Measurements from ENCODE around the gene ZBTB40.

ZBTB40 gene

GRCh38 chr1:22470227-22470626 is 18.6 kb downstream of the ZBTB40 start:
- H2AFZ ChIP-seq (ENCODE audit: low read depth, low read length, severe bottlenecking) = no peak overlapping the region
- H3K4me2 ChIP-seq (ENCODE audit: low read depth, low read length, poor library complexity, severe bottlenecking) = no peak overlapping the region
- no peaks in the 10 kb centered on the region for H3K36me3 ChIP-seq (ENCODE audit: low read length)
- TF ChIP-seq CTCF (IDR thresholded peaks at IDR 0.05; ENCODE audit: insufficient read depth, low read length, poor library complexity, severe bottlenecking) (no peak), EZH2phosphoT487 (conservative IDR thresholded peaks at IDR 0.05; ENCODE audit: low read length) (no peak)
- no peak overlapping the region for H3K27ac ChIP-seq (ENCODE audit: low read depth, low read length)
- no peak overlapping the region for H3K4me3 ChIP-seq (ENCODE audit: insufficient read depth, low read length, poor library complexity, severe bottlenecking)
- no peaks in the 10 kb centered on the region for H3K27me3 ChIP-seq (ENCODE audit: low read length)
- H3K9ac ChIP-seq (ENCODE audit: low read length) = no peak overlapping the region
- H3K9me2 ChIP-seq (replicated peaks; ENCODE audit: insufficient read depth, low read length) = no peaks in the 10 kb centered on the region
- peaks cover 43% of the 10 kb centered on the region for H3K79me2 ChIP-seq (ENCODE audit: insufficient read depth, low read length)
- H3K9me3 ChIP-seq (ENCODE audit: insufficient read depth, low read length) = peaks cover 3% of the 10 kb centered on the region; the same call in 1 of the 2 replicates
- no peaks in the 10 kb centered on the region for H3F3A ChIP-seq (ENCODE audit: insufficient read depth)
- no peaks in the 10 kb centered on the region; the same call in 1 of the 2 replicates for H4K20me1 ChIP-seq (ENCODE audit: low read depth, low read length)

GRCh38 chr1:22471078-22471477 is 19.4 kb downstream of the ZBTB40 start:
- no peak overlapping the region for H3K27ac ChIP-seq (ENCODE audit: low read depth, low read length)
- no peaks in the 10 kb centered on the region for H3K27me3 ChIP-seq (ENCODE audit: low read length)
- H3K4me3 ChIP-seq (ENCODE audit: insufficient read depth, low read length, poor library complexity, severe bottlenecking) = no peak overlapping the region
- no peaks in the 10 kb centered on the region for H3F3A ChIP-seq (ENCODE audit: insufficient read depth)
- H3K9ac ChIP-seq (ENCODE audit: low read length) = no peak overlapping the region
- H2AFZ ChIP-seq (ENCODE audit: low read depth, low read length, severe bottlenecking) = no peak overlapping the region
- TF ChIP-seq EZH2phosphoT487 (conservative IDR thresholded peaks at IDR 0.05; ENCODE audit: low read length) = no peak
- no peak for TF ChIP-seq CTCF (IDR thresholded peaks at IDR 0.05; ENCODE audit: insufficient read depth, low read length, poor library complexity, severe bottlenecking)
- no peaks in the 10 kb centered on the region for H3K9me2 ChIP-seq (replicated peaks; ENCODE audit: insufficient read depth, low read length)
- H3K36me3 ChIP-seq (ENCODE audit: low read length) = no peaks in the 10 kb centered on the region
- H3K9me3 ChIP-seq (ENCODE audit: insufficient read depth, low read length) = no peaks in the 10 kb centered on the region
- peaks cover 37% of the 10 kb centered on the region for H3K79me2 ChIP-seq (ENCODE audit: insufficient read depth, low read length)
- no peaks in the 10 kb centered on the region; the same call in 1 of the 2 replicates for H4K20me1 ChIP-seq (ENCODE audit: low read depth, low read length)
- H3K4me2 ChIP-seq (ENCODE audit: low read depth, low read length, poor library complexity, severe bottlenecking) = no peak overlapping the region

- H3K36me3 ChIP-seq (ENCODE audit: low read length) = no peaks in the 10 kb centered on the region
- H3K79me2 ChIP-seq (ENCODE audit: insufficient read depth, low read length) = peaks cover 35% of the 10 kb centered on the region; the same call in 1 of the 2 replicates
- H3K9me3 ChIP-seq (ENCODE audit: insufficient read depth, low read length) = no peaks in the 10 kb centered on the region
- TF ChIP-seq EZH2phosphoT487 (conservative IDR thresholded peaks at IDR 0.05; ENCODE audit: low read length) (no peak), CTCF (IDR thresholded peaks at IDR 0.05; ENCODE audit: insufficient read depth, low read length, poor library complexity, severe bottlenecking) (no peak)
- H3K27me3 ChIP-seq (ENCODE audit: low read length) = no peaks in the 10 kb centered on the region
- no peak overlapping the region for H3K9ac ChIP-seq (ENCODE audit: low read length)
- H3K4me2 ChIP-seq (ENCODE audit: low read depth, low read length, poor library complexity, severe bottlenecking) = no peak overlapping the region
- no peak overlapping the region for H3K4me3 ChIP-seq (ENCODE audit: insufficient read depth, low read length, poor library complexity, severe bottlenecking)
- no peak overlapping the region for H3K27ac ChIP-seq (ENCODE audit: low read depth, low read length)
- H3K9me2 ChIP-seq (replicated peaks; ENCODE audit: insufficient read depth, low read length) = no peaks in the 10 kb centered on the region
- no peaks in the 10 kb centered on the region; the same call in 1 of the 2 replicates for H4K20me1 ChIP-seq (ENCODE audit: low read depth, low read length)
- H3F3A ChIP-seq (ENCODE audit: insufficient read depth) = no peaks in the 10 kb centered on the region
- no peak overlapping the region for H2AFZ ChIP-seq (ENCODE audit: low read depth, low read length, severe bottlenecking)
Measured at GRCh38 chr1:22471610-22472009, 20.0 kb downstream of the ZBTB40 start.
